ENCODE measurements around the gene BCAN.

Gene BCAN

DNA sequence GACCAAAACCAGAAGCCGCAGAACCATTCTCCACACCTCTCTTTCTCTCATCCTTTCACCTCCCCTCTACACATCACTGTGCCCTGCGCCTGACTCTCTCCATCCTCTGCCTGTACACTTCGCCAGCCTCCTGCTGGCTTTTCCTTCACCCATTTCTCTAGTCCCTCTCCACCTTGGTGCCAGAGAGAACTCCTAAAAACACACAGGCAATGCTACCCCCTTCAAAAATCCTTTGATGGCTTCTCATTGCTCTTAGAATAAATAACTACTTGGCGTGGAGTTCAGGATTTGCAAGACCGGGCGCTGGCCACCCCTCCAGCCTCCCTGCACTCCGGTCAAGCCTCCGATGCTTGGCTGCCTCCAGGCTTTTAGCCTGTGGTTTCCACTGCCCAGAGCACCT lies 54.8 kb downstream of the BCAN start:
- Histone ChIP-seq H3K36me3 (ENCODE audit: control insufficient read depth, insufficient read depth, low read length) (no peaks in the 10 kb centered on the region), H3K27ac (ENCODE audit: insufficient read depth, low read length, poor library complexity, severe bottlenecking) (no peak overlapping the region), H3K4me3 (ENCODE audit: insufficient read depth, low read depth, low read length, poor library complexity, severe bottlenecking) (no peak overlapping the region), H3K27me3 (replicated peaks; ENCODE audit: control insufficient read depth, insufficient read depth, low read length, poor library complexity, severe bottlenecking) (peaks cover 21% of the 10 kb centered on the region), H3K4me1 (ENCODE audit: control insufficient read depth, insufficient read depth, low read length, poor library complexity, severe bottlenecking) (peaks cover 8% of the 10 kb centered on the region), H3K9me3 (ENCODE audit: control insufficient read depth, low read length) (no peaks in the 10 kb centered on the region)
- no peak for DNase-seq

DNA sequence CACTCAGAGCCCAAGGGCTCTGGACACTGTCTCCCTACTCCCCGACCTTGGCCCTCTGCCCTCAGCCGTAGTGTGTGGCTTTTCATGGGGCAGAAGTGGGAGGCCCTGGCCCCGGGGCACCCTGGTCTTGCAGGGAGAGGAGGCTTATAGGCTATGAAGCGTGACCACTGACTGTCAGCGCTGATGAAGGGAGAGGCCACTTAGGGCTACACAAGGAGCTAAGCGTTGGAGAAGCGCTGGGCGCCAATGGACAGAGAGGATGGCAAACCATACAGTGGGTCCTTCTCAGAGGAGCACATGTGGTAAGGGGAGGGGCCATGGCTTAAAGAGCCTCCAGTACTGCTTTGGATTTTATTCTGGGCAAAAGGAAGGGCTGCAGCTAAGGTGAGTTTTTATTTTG lies 55.6 kb downstream of the BCAN start:
- no peak overlapping the region for H3K4me3 ChIP-seq (ENCODE audit: insufficient read depth, low read depth, low read length, poor library complexity, severe bottlenecking)
- no peak for DNase-seq
- H3K4me1 ChIP-seq (ENCODE audit: control insufficient read depth, insufficient read depth, low read length, poor library complexity, severe bottlenecking) = peaks cover 8% of the 10 kb centered on the region
- peaks cover 15% of the 10 kb centered on the region for H3K27me3 ChIP-seq (replicated peaks; ENCODE audit: control insufficient read depth, insufficient read depth, low read length, poor library complexity, severe bottlenecking)
- no peak overlapping the region for H3K27ac ChIP-seq (ENCODE audit: insufficient read depth, low read length, poor library complexity, severe bottlenecking)
- no peaks in the 10 kb centered on the region for H3K9me3 ChIP-seq (ENCODE audit: control insufficient read depth, low read length)
- H3K36me3 ChIP-seq (ENCODE audit: control insufficient read depth, insufficient read depth, low read length) = no peaks in the 10 kb centered on the region

DNA sequence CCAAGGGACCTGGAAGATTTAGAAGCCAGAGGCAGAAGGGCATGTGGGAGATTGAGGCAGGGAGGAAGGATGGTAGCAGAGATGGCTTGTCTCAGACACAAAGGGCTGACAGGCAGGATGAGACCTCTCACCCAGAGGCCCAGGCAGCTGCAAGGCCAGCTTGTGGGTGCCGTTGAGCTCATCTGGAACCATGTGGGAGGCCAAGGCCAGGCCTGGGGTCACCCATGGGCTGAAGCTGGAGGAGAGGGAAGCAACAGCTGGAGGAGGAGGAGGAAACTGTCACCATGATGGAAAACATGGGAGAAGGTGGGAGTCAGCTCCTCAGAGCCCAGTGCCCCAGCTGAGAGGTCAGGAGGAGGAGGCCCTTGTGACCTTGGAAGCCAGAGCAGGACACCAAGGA lies 57.1 kb downstream of the BCAN start:
- no peaks in the 10 kb centered on the region for H3K36me3 ChIP-seq (ENCODE audit: control insufficient read depth, insufficient read depth, low read length)
- no peak overlapping the region for H3K4me3 ChIP-seq (ENCODE audit: insufficient read depth, low read depth, low read length, poor library complexity, severe bottlenecking)
- no peaks in the 10 kb centered on the region for H3K4me1 ChIP-seq (ENCODE audit: control insufficient read depth, insufficient read depth, low read length, poor library complexity, severe bottlenecking)
- H3K27ac ChIP-seq (ENCODE audit: insufficient read depth, low read length, poor library complexity, severe bottlenecking) = no peak overlapping the region
- no peaks in the 10 kb centered on the region for H3K9me3 ChIP-seq (ENCODE audit: control insufficient read depth, low read length)
- no peak for DNase-seq
- H3K27me3 ChIP-seq (replicated peaks; ENCODE audit: control insufficient read depth, insufficient read depth, low read length, poor library complexity, severe bottlenecking) = peaks cover 10% of the 10 kb centered on the region

DNA sequence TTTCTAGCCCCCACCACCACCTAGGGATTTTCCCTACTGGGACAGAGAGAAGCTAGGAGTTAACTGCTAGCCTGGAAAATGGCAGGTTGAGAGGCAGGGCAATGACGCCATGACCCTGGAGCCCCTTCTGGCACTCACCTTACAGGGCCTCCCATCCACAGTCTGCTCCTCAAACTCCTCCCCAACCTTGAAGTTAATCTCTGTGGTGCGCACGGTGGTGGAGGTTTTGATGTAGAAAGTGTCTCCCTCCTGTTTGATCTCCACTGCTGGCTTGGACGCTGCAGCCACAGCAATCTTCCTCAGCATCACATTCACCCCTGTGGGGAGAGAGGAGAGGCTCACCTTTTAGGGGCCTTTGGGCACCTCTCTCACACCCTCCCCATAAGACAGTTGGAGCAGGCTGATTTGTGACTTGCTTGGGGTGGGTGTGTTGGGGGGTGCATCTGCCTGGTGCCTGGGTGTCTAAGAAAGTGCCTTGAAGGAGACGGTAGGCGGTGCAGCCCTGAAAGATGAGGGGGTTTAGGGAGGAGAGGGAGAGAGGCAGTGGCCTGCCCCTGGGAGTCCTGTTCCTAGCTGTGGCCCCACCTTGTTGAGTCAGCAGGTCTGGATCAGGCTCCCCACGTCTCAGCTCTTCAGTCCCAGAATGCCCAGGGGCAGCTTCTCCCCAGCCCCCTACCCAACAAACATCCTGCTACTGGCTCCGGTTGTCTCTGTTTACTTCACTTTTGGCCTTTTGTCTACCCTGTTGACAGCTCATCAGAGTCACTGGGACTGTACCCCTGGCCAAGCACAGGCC lies 59.0 kb downstream of the BCAN start:
- Histone ChIP-seq H3K36me3 (ENCODE audit: control insufficient read depth, insufficient read depth, low read length) (no peaks in the 10 kb centered on the region), H3K9me3 (ENCODE audit: control insufficient read depth, low read length) (no peaks in the 10 kb centered on the region), H3K4me3 (ENCODE audit: insufficient read depth, low read depth, low read length, poor library complexity, severe bottlenecking) (no peak overlapping the region), H3K27ac (ENCODE audit: insufficient read depth, low read length, poor library complexity, severe bottlenecking) (no peak overlapping the region), H3K27me3 (replicated peaks; ENCODE audit: control insufficient read depth, insufficient read depth, low read length, poor library complexity, severe bottlenecking) (peaks cover 17% of the 10 kb centered on the region), H3K4me1 (ENCODE audit: control insufficient read depth, insufficient read depth, low read length, poor library complexity, severe bottlenecking) (peaks cover 15% of the 10 kb centered on the region)
- no peak for DNase-seq

DNA sequence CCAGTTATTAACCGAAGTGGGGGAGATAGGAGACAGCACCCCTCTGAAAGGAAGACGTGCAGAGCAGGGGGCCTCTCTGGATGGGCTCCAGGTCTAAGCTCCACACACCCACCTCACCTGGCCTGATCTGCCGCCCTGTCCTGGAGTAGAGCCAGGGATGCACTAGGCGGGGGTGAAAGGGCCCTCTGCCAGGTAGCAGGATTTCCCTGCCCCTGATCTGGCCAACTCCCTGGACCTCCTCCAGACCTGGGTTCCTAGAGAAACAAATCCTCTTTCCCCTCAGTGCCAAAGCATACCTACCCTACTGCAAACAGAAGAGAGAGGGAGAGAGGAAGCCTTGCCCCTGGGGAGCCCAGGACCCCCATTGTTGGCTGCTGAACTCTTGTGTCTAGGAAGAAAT lies 61.4 kb downstream of the BCAN start:
- H3K4me3 ChIP-seq (ENCODE audit: insufficient read depth, low read depth, low read length, poor library complexity, severe bottlenecking) = no peak overlapping the region

DNA sequence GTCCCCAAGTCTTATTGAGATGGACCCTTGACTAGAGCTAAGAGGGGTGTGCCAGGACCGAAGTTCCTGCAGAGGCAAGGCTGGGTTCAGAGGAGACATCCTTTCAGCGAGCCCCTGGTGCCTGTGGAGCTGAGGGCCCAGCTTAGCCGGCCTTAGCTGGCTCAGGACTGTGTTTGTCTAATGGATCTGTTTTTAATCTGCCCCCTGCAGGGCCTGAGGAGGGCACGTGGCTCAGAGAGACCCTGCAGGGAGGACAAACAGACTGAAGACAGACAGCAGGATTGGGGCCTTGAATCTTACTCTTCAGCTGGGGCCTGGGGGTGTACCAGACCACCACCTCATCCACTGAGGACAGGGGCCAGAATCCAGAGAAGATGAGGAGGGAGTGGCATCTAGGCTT lies 61.8 kb downstream of the BCAN start:
- no peak overlapping the region for H3K4me3 ChIP-seq (ENCODE audit: insufficient read depth, low read depth, low read length, poor library complexity, severe bottlenecking)

More for the DNA sequence above, 61.4 kb downstream of the BCAN start:
- Histone ChIP-seq H3K27ac (ENCODE audit: insufficient read depth, low read length, poor library complexity, severe bottlenecking) (no peak overlapping the region), H3K36me3 (ENCODE audit: control insufficient read depth, insufficient read depth, low read length) (no peaks in the 10 kb centered on the region), H3K9me3 (ENCODE audit: control insufficient read depth, low read length) (no peaks in the 10 kb centered on the region), H3K27me3 (replicated peaks; ENCODE audit: control insufficient read depth, insufficient read depth, low read length, poor library complexity, severe bottlenecking) (peaks cover 17% of the 10 kb centered on the region), H3K4me1 (ENCODE audit: control insufficient read depth, insufficient read depth, low read length, poor library complexity, severe bottlenecking) (peaks cover 28% of the 10 kb centered on the region)
- DNase-seq = no peak

DNA sequence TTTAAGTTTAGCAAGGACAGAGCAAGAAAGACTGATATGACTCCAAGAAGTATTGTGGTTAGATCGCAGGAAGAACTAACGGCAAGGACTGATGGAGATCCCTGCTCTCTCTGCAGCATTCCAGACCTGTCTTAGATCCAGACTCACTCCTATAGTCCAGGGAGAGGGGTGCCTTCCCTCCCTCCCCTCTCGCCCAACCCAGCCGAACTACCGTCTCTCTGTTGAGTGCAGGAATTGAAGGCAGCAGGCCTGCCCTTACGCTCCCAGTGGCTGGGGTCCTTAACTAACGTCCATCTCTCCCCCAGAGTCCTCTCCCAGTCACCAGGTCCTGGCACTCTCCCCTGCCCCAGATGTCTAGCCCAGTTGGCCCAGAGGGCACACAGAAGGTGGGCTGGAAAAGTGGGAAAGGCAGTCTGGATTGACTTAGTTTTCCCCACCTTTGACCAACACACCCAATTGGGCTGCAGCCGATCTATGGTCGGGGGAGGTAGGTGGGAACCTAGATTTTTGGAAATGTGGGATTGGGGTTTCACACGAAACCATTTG lies 62.3 kb downstream of the BCAN start:
- Histone ChIP-seq H3K27ac (ENCODE audit: insufficient read depth, low read length, poor library complexity, severe bottlenecking) (no peak overlapping the region), H3K36me3 (ENCODE audit: control insufficient read depth, insufficient read depth, low read length) (no peaks in the 10 kb centered on the region), H3K9me3 (ENCODE audit: control insufficient read depth, low read length) (no peaks in the 10 kb centered on the region), H3K4me3 (ENCODE audit: insufficient read depth, low read depth, low read length, poor library complexity, severe bottlenecking) (peak overlapping the region; percentile 87), H3K4me1 (ENCODE audit: control insufficient read depth, insufficient read depth, low read length, poor library complexity, severe bottlenecking) (peaks cover 28% of the 10 kb centered on the region), H3K27me3 (replicated peaks; ENCODE audit: control insufficient read depth, insufficient read depth, low read length, poor library complexity, severe bottlenecking) (peaks cover 17% of the 10 kb centered on the region)
- DNase-seq = no peak

More for the DNA sequence above, 61.8 kb downstream of the BCAN start:
- H3K4me1 ChIP-seq (ENCODE audit: control insufficient read depth, insufficient read depth, low read length, poor library complexity, severe bottlenecking) = peaks cover 28% of the 10 kb centered on the region
- peaks cover 17% of the 10 kb centered on the region for H3K27me3 ChIP-seq (replicated peaks; ENCODE audit: control insufficient read depth, insufficient read depth, low read length, poor library complexity, severe bottlenecking)
- H3K27ac ChIP-seq (ENCODE audit: insufficient read depth, low read length, poor library complexity, severe bottlenecking) = no peak overlapping the region
- no peaks in the 10 kb centered on the region for H3K36me3 ChIP-seq (ENCODE audit: control insufficient read depth, insufficient read depth, low read length)
- no peaks in the 10 kb centered on the region for H3K9me3 ChIP-seq (ENCODE audit: control insufficient read depth, low read length)
- DNase-seq = no peak

DNA sequence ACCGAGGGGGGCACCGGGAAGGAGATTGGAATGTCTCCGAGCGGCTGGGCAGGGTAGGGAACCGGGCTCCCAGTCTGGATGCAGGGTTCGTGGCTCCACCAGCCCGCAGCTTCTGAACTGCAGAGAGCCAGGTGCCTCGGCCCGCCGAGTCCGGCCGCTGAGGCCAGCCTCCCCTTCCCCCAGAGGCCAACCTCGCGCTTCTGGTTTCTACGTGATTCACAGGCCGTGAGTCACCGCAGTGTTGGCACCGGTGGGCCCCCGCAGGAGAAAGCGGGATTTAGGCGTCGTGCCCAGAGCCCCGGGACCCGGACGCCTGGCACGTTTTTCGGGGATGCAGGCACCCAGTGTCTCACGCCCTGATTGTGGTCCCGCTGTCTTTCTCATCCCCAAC lies 63.0 kb downstream of the BCAN start:
- Histone ChIP-seq H3K27me3 (replicated peaks; ENCODE audit: control insufficient read depth, insufficient read depth, low read length, poor library complexity, severe bottlenecking) (peaks cover 17% of the 10 kb centered on the region), H3K36me3 (ENCODE audit: control insufficient read depth, insufficient read depth, low read length) (no peaks in the 10 kb centered on the region), H3K4me1 (ENCODE audit: control insufficient read depth, insufficient read depth, low read length, poor library complexity, severe bottlenecking) (peaks cover 28% of the 10 kb centered on the region), H3K9me3 (ENCODE audit: control insufficient read depth, low read length) (no peaks in the 10 kb centered on the region), H3K27ac (ENCODE audit: insufficient read depth, low read length, poor library complexity, severe bottlenecking) (no peak overlapping the region), H3K4me3 (ENCODE audit: insufficient read depth, low read depth, low read length, poor library complexity, severe bottlenecking) (peak overlapping the region; percentile 87)
- peak in 1 of 3 donors; percentile 23 for DNase-seq

DNA sequence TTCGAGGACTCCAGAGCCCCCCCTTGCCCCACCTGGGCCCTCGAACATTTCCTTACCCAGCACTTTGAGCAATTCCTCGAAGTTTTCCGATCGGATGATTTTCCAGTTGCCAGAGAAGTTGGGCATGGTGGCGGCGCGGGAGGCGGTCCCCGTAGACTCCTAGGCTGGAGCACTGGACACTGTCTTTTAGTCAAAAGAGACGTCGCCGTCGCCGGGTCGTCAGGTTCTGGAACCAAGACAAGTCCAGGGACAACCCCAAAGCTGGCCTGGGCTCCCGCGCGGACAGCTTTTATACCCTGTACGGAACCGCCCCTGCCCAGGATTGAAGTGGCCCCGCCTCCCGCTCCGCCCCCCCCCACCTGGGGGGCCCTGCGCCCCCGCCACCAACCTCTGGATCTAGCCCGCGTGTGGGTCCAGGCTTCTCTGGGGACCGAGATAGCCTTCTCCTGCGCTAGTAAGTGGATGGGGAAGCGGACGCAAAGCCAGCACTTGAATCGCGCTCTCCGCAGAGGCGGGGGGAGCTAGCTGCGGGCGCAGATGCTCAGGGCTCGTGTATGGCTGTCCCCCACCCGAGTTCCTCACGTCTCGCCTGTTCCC lies 63.5 kb downstream of the BCAN start, which contains the start of gene CRABP2:
CRABP2 (minus strand) TSS at position 263 of the 597 bp plus-strand sequence; CDS start at position 126, 137 bp downstream.
- H3K36me3 ChIP-seq (ENCODE audit: control insufficient read depth, insufficient read depth, low read length) = no peaks in the 10 kb centered on the region
- H3K27ac ChIP-seq (ENCODE audit: insufficient read depth, low read length, poor library complexity, severe bottlenecking) = peak within 1 kb of the TSS; percentile 63
- peak in 1 of 3 donors; percentile 16 for DNase-seq
- H3K4me1 ChIP-seq (ENCODE audit: control insufficient read depth, insufficient read depth, low read length, poor library complexity, severe bottlenecking) = peaks cover 28% of the 10 kb centered on the region
- peaks cover 17% of the 10 kb centered on the region for H3K27me3 ChIP-seq (replicated peaks; ENCODE audit: control insufficient read depth, insufficient read depth, low read length, poor library complexity, severe bottlenecking)
- peak within 1 kb of the TSS; percentile 87 for H3K4me3 ChIP-seq (ENCODE audit: insufficient read depth, low read depth, low read length, poor library complexity, severe bottlenecking)
- no peaks in the 10 kb centered on the region for H3K9me3 ChIP-seq (ENCODE audit: control insufficient read depth, low read length)

All from effector memory CD4-positive, alpha-beta T cell (primary cell).